ENCODE measurements around the gene LY6G5B. TPM values are rescaled to one million over a fixed set of nuclear protein-coding genes. Genes with fewer than 3 reads are reported as not detected.

LY6G5B gene
- total RNA-seq, 1 experiment from 2014 or later: 2.0 TPM

DNA sequence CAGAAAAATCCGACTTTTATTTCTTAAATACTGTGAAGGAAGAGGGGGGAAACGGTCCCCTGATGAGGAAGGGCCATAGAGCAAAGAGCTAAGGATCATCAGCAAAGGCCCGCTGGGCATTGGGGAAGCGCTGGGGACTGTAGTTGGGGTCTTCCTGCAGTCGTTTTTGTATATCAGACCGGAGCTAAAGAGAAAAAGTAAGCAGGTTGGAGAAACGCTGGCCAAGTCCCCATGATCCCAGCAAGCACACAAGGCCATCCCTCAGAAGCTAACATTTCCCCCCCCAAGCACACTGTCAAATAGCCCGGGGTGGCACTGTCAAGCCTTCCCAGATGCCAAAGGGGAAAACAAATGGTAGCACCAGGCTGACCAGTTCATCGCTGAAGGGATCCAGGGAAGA is 30.7 kb upstream of the LY6G5B start:
- in situ Hi-C loops (cut with HindIII; ENCODE audit: low sequenced_read_pairs): no loop called here
- no peak for DNase-seq (ENCODE audit: low spot score)

DNA sequence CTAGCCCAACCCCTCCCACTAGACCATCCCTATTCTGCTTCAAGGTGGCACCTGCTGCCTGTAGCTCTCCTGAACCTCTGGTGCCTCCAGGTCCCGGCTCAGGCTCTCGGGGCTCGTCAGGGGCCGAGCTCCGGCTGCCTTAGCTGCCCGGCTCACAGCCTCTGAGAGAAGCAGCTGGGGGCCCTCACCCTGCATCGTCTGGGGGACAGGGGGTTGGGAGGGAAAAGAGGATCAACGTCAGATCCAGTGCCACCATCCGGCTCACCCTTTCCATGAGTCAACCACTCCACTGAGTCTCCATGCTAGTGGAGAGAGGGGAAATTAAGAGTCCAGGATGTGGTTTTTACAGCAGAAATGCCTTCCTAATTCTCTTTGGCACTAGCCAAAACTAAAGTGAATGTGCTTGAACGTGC is 30.3 kb upstream of the LY6G5B start:
- DNase-seq (ENCODE audit: low spot score): no peak

DNA sequence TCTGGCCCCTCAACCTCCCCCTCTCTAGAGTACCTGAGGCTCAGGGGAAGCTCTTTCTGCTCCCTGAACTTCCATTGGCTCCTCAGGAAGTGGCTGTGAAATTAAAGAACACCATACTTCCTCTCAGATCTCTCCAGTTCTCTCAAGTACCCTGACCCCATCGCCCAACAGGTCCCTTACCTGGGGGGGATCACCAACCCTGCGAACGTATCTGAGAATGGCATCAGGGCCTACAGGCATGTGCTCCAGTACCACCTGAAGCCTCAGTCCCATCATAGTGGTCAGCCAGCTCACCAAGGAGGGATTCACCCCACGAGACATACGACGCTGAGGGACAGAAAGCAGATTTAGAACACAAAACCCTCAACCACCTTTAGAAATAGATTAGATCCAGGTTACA is 29.2 kb upstream of the LY6G5B start:
- in situ Hi-C loops (cut with HindIII; ENCODE audit: low sequenced_read_pairs): no loop called here
- no peak for DNase-seq (ENCODE audit: low spot score)

More for the DNA sequence above, 30.3 kb upstream of the LY6G5B start:
- in situ Hi-C loops (cut with HindIII; ENCODE audit: low sequenced_read_pairs): no loop called here

DNA sequence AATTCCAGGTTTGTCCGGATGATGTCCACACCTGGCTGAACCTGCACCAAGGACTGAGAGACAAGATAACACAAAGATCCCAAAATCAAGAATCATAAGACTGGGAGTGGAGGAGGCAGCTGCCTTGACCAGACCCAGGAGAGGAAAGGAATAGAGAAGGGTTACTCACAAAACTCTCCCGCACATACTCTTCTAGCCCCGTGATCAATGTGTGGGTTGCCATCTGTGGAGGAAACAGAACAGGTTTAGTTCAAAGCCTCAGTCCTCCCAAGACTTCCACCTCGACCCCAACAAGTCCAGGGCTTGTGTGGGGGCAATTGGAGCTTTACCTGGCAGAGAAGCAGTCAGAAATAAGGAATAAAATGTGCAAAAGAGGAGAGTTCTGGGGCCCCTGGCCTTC is 28.4 kb upstream of the LY6G5B start:
- DNase-seq (ENCODE audit: low spot score): no peak
- in situ Hi-C loops (cut with HindIII; ENCODE audit: low sequenced_read_pairs): no loop called here

DNA sequence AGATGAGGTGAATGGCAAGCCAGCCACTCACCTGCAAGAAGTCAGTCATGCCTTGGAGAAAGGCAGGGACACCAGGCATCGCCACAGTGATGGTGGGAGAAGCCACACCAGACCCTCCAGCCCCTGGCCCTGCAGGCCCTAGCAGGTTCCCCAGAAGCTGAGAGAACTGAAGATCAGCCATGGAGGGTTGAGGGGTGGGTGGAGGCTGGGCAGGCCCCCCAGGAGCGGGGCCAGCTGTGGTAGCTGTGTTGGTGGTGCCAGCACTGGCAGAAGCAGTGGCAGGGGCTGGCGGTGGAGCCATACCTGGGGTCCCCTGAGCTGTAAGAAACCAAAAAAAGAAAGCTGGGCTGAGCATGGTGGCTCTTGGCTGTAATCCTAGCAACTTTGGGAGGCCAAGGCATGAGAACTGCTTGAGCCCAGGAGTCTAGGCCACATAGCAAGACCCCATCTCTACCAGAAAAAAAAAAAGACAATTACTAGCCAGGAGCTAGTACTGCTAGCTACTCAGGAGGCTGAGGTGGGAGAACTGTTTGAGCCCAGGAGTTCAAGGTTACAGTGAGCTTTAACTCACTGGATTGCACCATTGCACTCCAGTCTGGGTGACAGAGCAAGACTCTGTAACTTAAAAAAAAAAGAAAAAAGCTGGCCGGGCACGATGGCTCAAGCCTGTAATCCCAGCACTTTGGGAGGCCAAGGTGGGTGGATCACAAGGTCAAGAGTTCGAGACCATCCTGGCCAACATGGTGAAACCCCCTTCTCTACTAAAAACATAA is 26.8 kb upstream of the LY6G5B start:
- in situ Hi-C loops (cut with HindIII; ENCODE audit: low sequenced_read_pairs): no loop called here
- DNase-seq (ENCODE audit: low spot score): no peak

DNA sequence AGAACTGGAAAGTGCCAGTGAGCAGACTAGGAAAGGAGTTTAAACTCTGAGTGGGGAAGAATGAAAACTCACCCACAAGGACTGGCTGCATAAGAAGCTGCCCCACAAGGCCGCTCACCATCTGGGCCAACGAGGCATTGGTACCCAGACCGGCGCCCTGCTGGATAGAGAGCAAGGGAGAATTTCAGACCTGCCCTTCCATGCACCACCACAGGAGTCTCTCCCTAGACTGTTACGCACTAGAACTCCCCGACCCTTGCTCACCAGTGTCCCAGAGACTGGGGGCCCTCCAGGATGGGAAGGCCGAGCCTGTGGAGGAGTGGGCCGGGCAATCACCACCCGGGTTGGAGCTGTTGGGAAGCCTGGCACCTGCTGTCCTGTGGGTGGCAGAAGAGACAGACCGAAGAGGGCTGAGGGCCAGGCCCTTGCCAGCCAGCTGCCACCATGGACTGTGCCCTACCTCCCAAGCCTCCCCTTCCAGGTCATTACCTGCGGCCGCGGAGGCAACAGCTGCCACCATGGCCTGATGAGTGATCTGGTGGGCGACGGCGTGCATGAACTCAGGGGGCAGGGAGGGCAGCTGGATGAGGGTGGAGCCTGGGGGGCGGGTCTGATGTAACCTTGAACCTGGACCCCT is 25.8 kb upstream of the LY6G5B start:
- DNase-seq (ENCODE audit: low spot score): no peak
- in situ Hi-C loops (cut with HindIII; ENCODE audit: low sequenced_read_pairs): no loop called here

DNA sequence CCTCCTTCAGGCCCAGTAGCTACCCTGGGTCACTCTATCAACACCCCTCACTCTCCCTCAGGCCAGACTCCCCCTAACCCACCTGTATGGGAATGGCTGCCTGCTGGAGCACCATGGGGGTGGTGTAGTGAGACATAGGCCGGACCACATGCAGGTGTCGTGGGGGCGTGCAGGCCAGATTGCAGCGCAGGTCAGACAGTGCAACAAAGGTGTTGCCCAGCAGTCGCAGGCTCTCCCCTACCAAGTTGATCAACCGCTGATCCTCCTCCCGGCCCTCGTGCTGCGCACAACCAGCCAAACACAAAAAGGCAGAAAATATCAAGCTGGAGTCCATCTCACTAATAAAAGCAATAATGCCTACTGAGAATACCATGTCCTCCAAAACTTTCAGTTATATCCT is 24.5 kb upstream of the LY6G5B start:
- in situ Hi-C loops (cut with HindIII; ENCODE audit: low sequenced_read_pairs): no loop called here
- DNase-seq (ENCODE audit: low spot score): no peak

DNA sequence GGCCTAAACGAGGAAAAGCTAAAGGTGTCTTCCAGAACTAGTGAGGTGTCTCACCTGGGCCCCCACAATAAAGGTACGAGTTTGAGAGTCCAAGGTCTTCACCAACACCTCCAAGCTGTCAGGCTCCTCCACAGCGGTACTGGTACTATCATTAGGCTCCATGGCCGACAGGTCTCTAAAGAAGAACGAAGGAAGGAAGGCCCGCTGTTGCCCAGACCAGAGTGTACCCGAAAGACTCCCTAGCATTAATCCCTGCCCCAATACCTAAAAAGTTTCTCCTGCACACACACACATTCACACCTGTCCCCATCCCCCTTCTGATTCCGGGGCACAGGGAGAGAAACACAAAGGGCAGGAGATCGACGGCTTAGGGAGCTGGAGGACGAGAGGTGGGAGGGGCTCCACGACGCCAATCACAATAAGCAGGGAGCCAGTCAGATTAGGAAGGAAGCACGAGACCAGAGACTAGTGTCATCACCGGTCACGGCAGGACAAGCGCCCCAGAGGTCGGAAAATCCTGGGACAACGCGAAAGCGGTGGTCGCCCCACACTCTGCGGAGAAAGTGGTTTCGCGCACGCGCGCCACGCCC is 18.1 kb upstream of the LY6G5B start:
- peak; percentile 70 for DNase-seq (ENCODE audit: low spot score)
- in situ Hi-C loops (cut with HindIII; ENCODE audit: low sequenced_read_pairs): no loop called here

DNA sequence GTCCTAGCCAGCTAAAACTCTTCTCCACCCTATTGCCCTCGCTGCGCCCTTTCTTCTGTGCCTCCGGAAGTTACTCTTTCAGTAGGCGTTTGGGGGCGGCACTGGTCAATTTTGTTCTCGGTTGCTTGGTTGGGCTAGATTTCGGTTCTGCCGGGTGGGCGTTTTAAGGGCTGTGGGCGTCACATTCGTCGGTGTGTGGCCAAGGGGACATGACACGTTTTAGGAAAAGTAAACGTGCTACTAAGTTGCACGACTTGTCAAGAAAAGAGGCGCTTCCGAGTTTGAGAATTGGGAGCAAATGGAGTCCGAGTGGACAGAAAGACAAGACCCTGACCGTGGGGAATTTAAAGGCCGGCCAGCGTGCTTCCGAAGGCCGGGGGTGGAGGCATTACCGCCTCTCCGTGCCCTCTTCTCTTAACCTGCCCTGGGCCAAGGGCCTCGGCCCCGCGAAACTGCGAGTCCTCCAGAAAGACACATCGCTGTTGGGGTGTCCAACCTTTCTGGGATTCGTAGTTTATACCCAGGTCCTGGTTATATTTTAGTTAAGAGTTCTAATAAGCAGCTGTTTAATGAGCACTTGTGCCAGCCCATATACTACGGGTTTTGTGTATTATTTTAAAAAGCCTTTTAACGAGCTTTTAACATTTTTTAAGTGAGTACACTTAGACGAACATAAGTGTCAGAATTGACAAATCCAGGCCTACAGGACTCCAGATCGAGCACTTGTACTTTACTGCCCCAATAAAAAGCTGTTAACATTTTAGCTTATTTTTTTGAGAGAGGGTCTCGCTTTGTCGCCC is 16.7 kb upstream of the LY6G5B start:
- in situ Hi-C loops (cut with HindIII; ENCODE audit: low sequenced_read_pairs): no loop called here
- peak; percentile 94 for DNase-seq (ENCODE audit: low spot score)

DNA sequence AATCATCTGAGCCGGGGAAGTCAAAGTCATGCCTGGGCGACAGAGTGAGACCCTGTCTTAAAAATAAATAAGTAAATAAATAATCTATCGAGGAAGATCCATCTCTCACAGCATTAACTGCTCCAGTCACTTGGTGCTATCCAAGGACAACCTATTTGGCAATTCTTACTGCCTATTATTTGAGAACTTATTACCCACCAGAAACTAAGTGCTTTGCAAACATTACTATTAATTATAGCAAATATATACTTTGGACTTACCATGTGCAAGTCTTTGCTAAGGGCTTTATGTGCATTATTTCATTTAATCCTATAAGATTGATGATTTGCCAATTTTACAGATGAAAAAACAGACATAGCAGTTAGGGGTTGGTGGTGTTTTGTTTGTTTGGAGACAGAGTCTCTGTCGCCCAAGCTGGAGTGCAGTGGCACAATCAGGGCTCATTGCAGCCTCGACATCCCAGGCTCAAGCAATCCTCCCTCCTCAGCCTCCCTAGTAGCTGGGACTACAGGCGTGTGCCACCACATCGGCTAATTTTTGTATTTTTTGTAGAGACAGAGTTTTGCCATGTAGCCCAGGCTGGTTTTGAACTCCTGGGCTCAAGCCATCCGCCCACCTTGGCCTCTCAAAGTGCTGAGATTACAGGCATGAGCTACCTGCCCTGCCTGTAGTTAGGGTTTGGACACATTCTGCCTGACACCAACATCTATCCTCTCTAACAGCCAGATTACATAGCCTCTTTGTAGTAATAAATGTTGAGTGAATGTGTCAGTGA is 15.0 kb upstream of the LY6G5B start:
- in situ Hi-C loops (cut with HindIII; ENCODE audit: low sequenced_read_pairs): no loop called here

DNA sequence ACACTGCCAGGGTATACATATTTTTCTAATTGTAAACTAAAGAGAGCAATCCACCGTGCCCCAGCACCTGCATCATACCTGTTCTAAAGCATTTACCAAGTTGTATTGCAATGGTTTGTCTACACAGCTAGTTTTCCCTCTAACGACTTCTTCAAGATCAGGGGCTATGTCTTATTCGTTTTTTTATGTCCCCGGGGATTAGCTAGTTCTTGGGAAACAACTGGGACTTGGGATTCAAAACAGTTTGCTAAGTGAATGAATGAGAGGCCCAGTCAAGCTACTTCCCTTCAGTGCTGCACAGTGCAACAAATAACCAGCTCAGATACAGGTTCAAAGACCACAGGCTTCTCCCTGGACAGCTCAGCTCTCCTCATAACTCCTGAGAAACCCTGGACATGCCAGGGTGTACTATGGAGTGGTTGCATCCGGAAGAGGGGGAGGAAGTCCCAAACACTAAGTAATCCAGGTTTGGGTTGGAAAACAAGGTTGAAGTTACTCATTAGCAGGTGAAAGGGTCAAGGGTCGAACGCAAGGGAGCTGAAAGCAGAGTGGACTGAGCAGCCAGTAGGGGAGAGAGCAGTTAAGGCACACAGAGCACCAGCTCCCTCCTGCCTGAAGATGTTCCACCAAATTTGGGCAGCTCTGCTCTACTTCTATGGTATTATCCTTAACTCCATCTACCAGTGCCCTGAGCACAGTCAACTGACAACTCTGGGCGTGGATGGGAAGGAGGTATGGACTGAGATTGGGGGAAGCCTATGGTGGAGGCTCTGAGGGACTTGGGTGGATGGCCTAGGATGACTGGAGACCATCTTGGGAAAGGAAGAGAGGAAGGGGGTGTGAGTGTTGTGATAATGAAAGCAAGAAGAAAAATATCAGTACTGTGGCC is 14.2 kb upstream of the LY6G5B start, which contains the start of gene APOM:
Gene APOM, plus strand, starts transcription at position 546 of the 889 bp plus-strand sequence. Its CDS starts 73 bp downstream, at position 619.
- DNase-seq (ENCODE audit: low spot score): no peak

More for the DNA sequence above, 15.0 kb upstream of the LY6G5B start:
- no peak for DNase-seq (ENCODE audit: low spot score)

DNA sequence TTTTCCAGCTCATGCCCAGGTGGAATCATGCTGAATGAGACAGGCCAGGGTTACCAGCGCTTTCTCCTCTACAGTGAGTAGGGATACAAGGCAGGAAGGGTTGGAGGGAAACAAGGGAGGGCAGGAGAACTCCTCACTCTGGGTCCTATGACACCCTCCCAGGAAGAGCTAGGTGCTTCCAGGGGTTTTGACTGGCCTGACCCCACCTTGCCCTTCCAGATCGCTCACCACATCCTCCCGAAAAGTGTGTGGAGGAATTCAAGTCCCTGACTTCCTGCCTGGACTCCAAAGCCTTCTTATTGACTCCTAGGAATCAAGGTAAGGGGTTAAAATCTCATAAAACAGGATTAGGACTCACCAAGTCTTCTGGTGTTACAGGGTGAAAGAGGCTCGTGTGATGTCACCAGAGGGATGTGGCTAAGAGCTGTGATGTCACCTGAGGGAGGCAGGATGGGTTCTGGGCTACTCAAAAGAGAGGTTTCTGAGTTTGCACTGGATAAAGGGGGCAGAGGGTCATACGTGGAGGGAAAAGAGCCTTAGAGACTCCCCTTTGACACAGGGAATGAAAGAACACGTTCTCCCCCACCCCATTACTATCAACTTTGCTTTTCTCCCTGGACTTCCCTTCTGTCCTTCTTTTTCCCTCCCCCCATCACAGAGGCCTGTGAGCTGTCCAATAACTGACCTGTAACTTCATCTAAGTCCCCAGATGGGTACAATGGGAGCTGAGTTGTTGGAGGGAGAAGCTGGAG is 12.2 kb upstream of the LY6G5B start:
- DNase-seq (ENCODE audit: low spot score): no peak
- in situ Hi-C loops (cut with HindIII; ENCODE audit: low sequenced_read_pairs): no loop called here

More for the DNA sequence above, 14.2 kb upstream of the LY6G5B start, which contains the start of gene APOM:
- in situ Hi-C loops (cut with HindIII; ENCODE audit: low sequenced_read_pairs): no loop called here

DNA sequence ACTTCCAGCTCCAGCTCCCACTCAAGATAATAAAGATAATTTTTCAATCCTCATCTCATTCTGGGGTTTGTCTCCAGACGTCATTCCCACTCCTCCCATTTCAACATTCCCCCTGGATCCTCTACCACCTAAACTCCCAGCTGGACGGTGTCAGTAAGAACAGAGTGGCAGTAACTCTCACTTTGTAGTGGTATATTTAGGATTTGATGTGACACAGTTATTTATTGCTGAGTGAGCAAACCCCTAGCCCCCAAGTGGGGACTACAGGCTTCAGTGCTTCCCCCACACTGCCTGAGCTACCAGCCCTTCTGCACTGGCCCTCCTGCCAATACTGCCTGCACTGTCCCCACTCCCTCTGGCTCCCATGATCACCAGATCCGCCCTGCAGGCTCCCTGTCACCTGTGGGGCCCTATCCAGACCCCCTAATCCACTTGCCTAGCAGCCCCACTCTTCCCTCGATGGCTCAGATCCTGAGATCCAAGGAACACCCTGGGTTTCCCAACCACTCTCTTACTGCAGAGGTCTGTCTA is 11.6 kb upstream of the LY6G5B start:
- in situ Hi-C loops (cut with HindIII; ENCODE audit: low sequenced_read_pairs): no loop called here
- no peak for DNase-seq (ENCODE audit: low spot score)

DNA sequence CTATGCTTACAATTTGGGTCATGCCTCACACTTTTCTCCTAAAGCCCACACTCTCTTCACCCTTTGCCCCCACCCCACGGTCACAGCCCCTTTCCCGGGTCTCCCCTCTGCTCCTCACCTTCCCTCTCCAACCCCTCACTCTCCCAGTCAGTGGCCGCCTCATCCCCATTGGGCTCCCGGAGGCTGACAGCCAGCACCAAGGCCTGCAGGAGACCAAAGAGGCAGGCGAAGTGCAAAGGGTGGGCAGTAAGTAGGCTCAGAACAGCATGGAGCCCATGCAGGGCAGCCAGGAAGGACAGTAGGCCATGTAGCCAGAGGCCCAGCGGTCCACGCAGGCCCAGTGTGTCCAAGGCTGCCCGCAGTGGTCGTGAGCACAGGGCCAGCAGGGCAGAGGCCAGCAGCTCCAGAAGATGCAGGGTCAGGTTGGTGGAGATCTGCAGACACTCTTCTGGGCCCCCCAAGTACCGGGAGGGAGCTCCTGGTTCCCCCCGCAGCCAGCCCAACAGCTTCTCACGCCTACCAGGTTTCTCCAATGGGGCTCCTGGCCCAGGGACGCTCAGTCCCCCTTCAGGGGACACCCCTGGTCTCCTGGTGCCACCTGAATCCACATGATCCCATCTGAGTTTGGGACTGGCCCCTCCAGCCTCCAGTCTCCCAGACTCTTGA is 10.7 kb upstream of the LY6G5B start:
- in situ Hi-C loops (cut with HindIII; ENCODE audit: low sequenced_read_pairs): no loop called here
- DNase-seq (ENCODE audit: low spot score): no peak

DNA sequence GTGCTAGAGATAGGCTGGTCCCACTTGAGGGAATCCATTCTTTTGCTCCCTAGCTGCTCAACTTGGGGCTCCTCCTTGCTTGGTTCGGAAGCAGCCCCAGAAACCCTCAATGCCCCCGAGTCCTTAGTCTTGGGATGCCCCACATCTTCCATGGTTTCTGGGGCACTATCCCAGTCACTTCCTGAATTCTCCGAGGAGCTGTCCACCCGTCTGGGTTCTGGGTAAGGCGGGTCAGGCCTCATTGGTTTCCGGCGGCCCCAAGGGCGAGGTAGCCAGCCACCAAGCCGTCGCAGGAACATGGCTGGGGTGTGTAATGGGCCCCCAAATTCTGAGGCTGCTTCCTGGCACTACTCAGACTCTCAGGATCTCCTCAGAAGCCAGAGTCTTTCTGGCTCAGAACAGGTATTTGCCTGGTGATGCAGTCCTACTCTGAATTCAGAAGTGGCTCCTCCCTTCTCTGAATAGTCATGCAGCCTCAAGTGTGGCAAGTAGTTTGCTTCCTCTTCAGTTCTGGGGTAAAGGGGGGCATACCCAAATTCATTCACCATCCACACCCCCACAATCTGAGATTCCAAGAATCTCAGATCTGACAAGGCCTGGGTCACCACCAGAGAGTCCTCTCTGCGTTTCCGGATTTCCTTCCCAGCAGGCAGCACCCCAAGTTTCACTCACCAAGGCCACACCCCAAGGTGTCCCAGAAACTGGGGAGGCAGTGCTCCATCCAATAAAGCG is 10.0 kb upstream of the LY6G5B start:
- in situ Hi-C loops (cut with HindIII; ENCODE audit: low sequenced_read_pairs): no loop called here

More for the DNA sequence above, 10.0 kb upstream of the LY6G5B start:
- DNase-seq (ENCODE audit: low spot score): no peak
